H1 (cell line): ENCODE results near the gene FGF3. TPM values are rescaled to one million over a fixed set of nuclear protein-coding genes. Genes with fewer than 3 reads are reported as not detected.

Experiments
- CTCF ChIA-PET: fragments of 300-600 bp; sonication (Branson Sonifier 250); formaldehyde crosslinking; loops from one replicate; lab custom pipeline; 2021; ENCODE audit not compliant: partially characterized antibody; lab: Charles Lee
- POLR2A ChIA-PET: fragments of 300-600 bp; sonication (Branson Sonifier 250); formaldehyde crosslinking; loops from one replicate; lab custom pipeline; 2021; ENCODE audit warnings: inconsistent platforms; ENCODE audit not compliant: partially characterized antibody; lab: Charles Lee
- DNase-seq, 2 experiments: peaks; one replicate each; pipeline versions ENCODE4 v3.0.0 to v3.0.0-alpha.2; 2010 to 2022; ENCODE audit warnings: low spot score in 2 of 2, low read depth in 1 of 2, mixed read lengths in 1 of 2
- FAIRE-seq: peaks from 2 replicates; lab custom pipeline; 2011; peaks lifted over from hg19 to GRCh38; lab: Jason Lieb, UNC
- H2AFZ ChIP-seq: 2 replicates; pipeline ENCODE4 v1.8.1; 2012; ENCODE audit warnings: low read length, inconsistent platforms
- H2AK5ac ChIP-seq: 2 replicates; pipeline ENCODE4 v1.6.1; 2013; ENCODE audit warnings: low read depth, low read length
- H2BK120ac ChIP-seq: replicated peaks from 2 replicates; pipeline ENCODE3; 2013; ENCODE audit warnings: low read depth, low read length, inconsistent platforms
- H2BK12ac ChIP-seq: 2 replicates; pipeline ENCODE4 v1.6.1; 2013; ENCODE audit warnings: low read depth, low read length
- H2BK15ac ChIP-seq: 2 replicates; pipeline ENCODE4 v1.6.1; 2013; ENCODE audit warnings: low read length
- H2BK20ac ChIP-seq: 2 replicates; pipeline ENCODE4 v1.6.1; 2013; ENCODE audit warnings: low read length
- H2BK5ac ChIP-seq: 2 replicates; pipeline ENCODE4 v1.6.1; 2013; ENCODE audit warnings: low read depth, low read length
- H3K14ac ChIP-seq: 2 replicates; pipeline ENCODE4 v1.6.1; 2013; ENCODE audit warnings: inconsistent platforms; ENCODE audit not compliant: insufficient read length
- H3K18ac ChIP-seq: 2 replicates; pipeline ENCODE4 v1.6.1; 2013; ENCODE audit warnings: low read length; ENCODE audit errors: extremely low read depth
- H3K23ac ChIP-seq: 2 replicates; pipeline ENCODE4 v1.6.1; 2013; ENCODE audit warnings: inconsistent platforms; ENCODE audit not compliant: insufficient read length
- H3K23me2 ChIP-seq: 2 replicates; pipeline ENCODE4 v1.6.1; 2013; ENCODE audit warnings: low read depth, low read length
- H3K27ac ChIP-seq: 2 replicates; pipeline ENCODE4 v1.6.1; 2011; ENCODE audit warnings: low read depth, low read length, inconsistent platforms
- H3K27me3 ChIP-seq, 4 experiments: replicated peaks in 1 of 4; 1 replicate in 1 of 4; 2 replicates in 3 of 4; pipeline versions ENCODE4 v1.6.1 to v1.8.1; 2011 to 2013; ENCODE audit warnings: low read length in 3 of 4, mild to moderate bottlenecking in 3 of 4, inconsistent platforms in 2 of 4, mixed read lengths in 2 of 4, moderate library complexity in 1 of 4; ENCODE audit not compliant: control insufficient read depth in 3 of 4, insufficient read depth in 3 of 4; ENCODE audit errors: extremely low read depth in 1 of 4
- H3K36me3 ChIP-seq, 4 experiments: 2 replicates each; pipeline versions ENCODE4 v1.6.1 to v1.8.1; 2011 to 2013; ENCODE audit warnings: mild to moderate bottlenecking in 4 of 4, low read length in 3 of 4, moderate library complexity in 2 of 4, control low read depth in 1 of 4, inconsistent platforms in 1 of 4; ENCODE audit not compliant: insufficient read depth in 4 of 4, control insufficient read depth in 2 of 4
- H3K4ac ChIP-seq: replicated peaks from 2 replicates; pipeline ENCODE3; 2013; ENCODE audit warnings: low read length, low read depth, mixed read lengths, inconsistent platforms; ENCODE audit not compliant: insufficient read length
- H3K4me1 ChIP-seq, 4 experiments: replicated peaks in 1 of 4; 1 replicate in 1 of 4; 2 replicates in 3 of 4; pipeline versions ENCODE4 v1.6.1 to v1.8.1; 2011 to 2013; ENCODE audit warnings: low read length in 3 of 4, inconsistent platforms in 2 of 4, mixed read lengths in 1 of 4; ENCODE audit not compliant: insufficient read depth in 4 of 4, control insufficient read depth in 3 of 4
- H3K4me2 ChIP-seq, 2 experiments: 2 replicates each; pipeline versions ENCODE4 v1.6.1 to v1.8.1; 2011 to 2013; ENCODE audit warnings: low read depth in 2 of 2, low read length in 2 of 2, control low read depth in 1 of 2, inconsistent platforms in 1 of 2, mild to moderate bottlenecking in 1 of 2; ENCODE audit not compliant: insufficient read depth in 1 of 2
- H3K4me3 ChIP-seq, 4 experiments: fragments of 200-600, 300-600 bp in 1 of 4; sonication (generic), shearing (Covaris generic), sonication (Bioruptor Twin) in 1 of 4; 2 replicates each; pipeline versions ENCODE4 v1.5.1 to v1.8.1; 2011 to 2016; ENCODE audit warnings: low read length in 4 of 4, low read depth in 3 of 4, control low read depth in 2 of 4, inconsistent platforms in 2 of 4, mild to moderate bottlenecking in 2 of 4, mixed read lengths in 1 of 4, moderate library complexity in 1 of 4; ENCODE audit not compliant: insufficient read depth in 2 of 4; ENCODE audit errors: extremely low read depth in 1 of 4
- H3K56ac ChIP-seq: replicated peaks from 2 replicates; pipeline ENCODE3; 2013; ENCODE audit warnings: low read depth, mild to moderate bottlenecking, mixed read lengths, low read length, inconsistent platforms; ENCODE audit not compliant: insufficient read length
- H3K79me1 ChIP-seq: 2 replicates; pipeline ENCODE4 v1.6.1; 2013; ENCODE audit warnings: low read depth, low read length, control low read depth
- H3K79me2 ChIP-seq, 2 experiments: 2 replicates each; pipeline versions ENCODE4 v1.6.1 to v1.8.1; 2012 to 2013; ENCODE audit warnings: low read length in 2 of 2, mild to moderate bottlenecking in 2 of 2, inconsistent platforms in 1 of 2; ENCODE audit not compliant: insufficient read depth in 2 of 2, control insufficient read depth in 1 of 2
- H3K9ac ChIP-seq, 4 experiments: replicated peaks in 1 of 4; 1 replicate in 1 of 4; 2 replicates in 3 of 4; pipeline versions ENCODE4 v1.6.1 to v1.8.1; 2011 to 2013; ENCODE audit warnings: low read depth in 3 of 4, low read length in 3 of 4, control low read depth in 2 of 4, mild to moderate bottlenecking in 2 of 4, moderate library complexity in 2 of 4, inconsistent platforms in 1 of 4; ENCODE audit errors: extremely low read depth in 1 of 4
- H3K9me3 ChIP-seq, 2 experiments: 2 replicates each; pipeline versions ENCODE4 v1.6.1 to v1.8.1; 2012 to 2013; ENCODE audit warnings: mild to moderate bottlenecking in 2 of 2, moderate library complexity in 2 of 2, control low read depth in 1 of 2, inconsistent platforms in 1 of 2, low read depth in 1 of 2, low read length in 1 of 2, mixed read lengths in 1 of 2; ENCODE audit not compliant: insufficient read depth in 2 of 2
- H4K20me1 ChIP-seq, 2 experiments: replicated peaks in 1 of 2; 2 replicates each; pipeline versions ENCODE3 to v1.8.1; 2011 to 2013; ENCODE audit warnings: inconsistent platforms in 2 of 2, low read length in 2 of 2, mild to moderate bottlenecking in 1 of 2; ENCODE audit not compliant: insufficient read depth in 2 of 2, control insufficient read depth in 1 of 2
- H4K5ac ChIP-seq: 2 replicates; pipeline ENCODE4 v1.6.1; 2013; ENCODE audit warnings: low read length, low read depth, mixed read lengths, inconsistent platforms; ENCODE audit not compliant: insufficient read length
- H4K8ac ChIP-seq: 2 replicates; pipeline ENCODE4 v1.8.0; 2013; ENCODE audit warnings: mild to moderate bottlenecking, moderate library complexity, low read length, inconsistent platforms; ENCODE audit not compliant: insufficient read depth; ENCODE audit errors: extremely low read depth
- H4K91ac ChIP-seq: replicated peaks from 2 replicates; pipeline ENCODE3; 2013; ENCODE audit warnings: low read length, mixed read lengths, inconsistent platforms; ENCODE audit not compliant: insufficient read length
- E2F6 ChIP-seq: IDR thresholded peaks from 2 replicates; pipeline ENCODE4 v1.6.1; 2012; ENCODE audit warnings: inconsistent platforms
- KDM1A ChIP-seq: fragments of 200-600, 300-600 bp; sonication (generic); IDR thresholded peaks from 2 replicates; pipeline ENCODE4 v1.7.1; 2016; ENCODE audit warnings: mild to moderate bottlenecking, low read length, borderline replicate concordance
- WGBS, 2 experiments: shearing (Covaris generic) in 1 of 2; methylation state at CpG; one replicate each; pipeline versions ENCODE4 v1.1.6 to v1.1.7; 2013 to 2015; ENCODE audit warnings: low lambda C conversion rate in 2 of 2, mixed read lengths in 2 of 2, inconsistent platforms in 1 of 2, low coverage in 1 of 2, missing lambda C conversion rate in 1 of 2; ENCODE audit not compliant: insufficient replicate concordance in 2 of 2, insufficient coverage in 1 of 2, insufficient read length in 1 of 2; ENCODE audit errors: extremely low coverage in 1 of 2, missing lambda C conversion rate in 1 of 2; 5-methylcytosine and 5-hydroxymethylcytosine counted together
- polyA plus RNA-seq, 7 experiments: library from polyadenylated mRNA; depleted of rRNA in 3 of 7; stranded (reverse) in 5 of 7; unstranded in 2 of 7; fragments of >200 nt in 5 of 7; fragments of 200-250 nt in 2 of 7; gene quantifications; 1 replicate in 5 of 7; 2 replicates in 1 of 7; 4 replicates in 1 of 7; pipeline versions ENCODE4 v1.2.1 to v1.2.3, GENCODE V29; 2011 to 2013; ENCODE audit warnings: missing spikeins in 2 of 7, mixed read lengths in 2 of 7
- total RNA-seq: library from RNA; stranded (reverse); fragmentation: NEBNext Ultra II Directional; extraction: Animal tissue kit (Norgen Biotek cat#: 25700); gene quantifications from 2 replicates; pipeline ENCODE4 v1.2.1, GENCODE V29; 2021

FGF3 gene
- total and polyA plus RNA-seq, 2 of the 8 experiments (the other 6 are each of a cell fraction or from before 2014, with no cell fraction given): not detected

DNA sequence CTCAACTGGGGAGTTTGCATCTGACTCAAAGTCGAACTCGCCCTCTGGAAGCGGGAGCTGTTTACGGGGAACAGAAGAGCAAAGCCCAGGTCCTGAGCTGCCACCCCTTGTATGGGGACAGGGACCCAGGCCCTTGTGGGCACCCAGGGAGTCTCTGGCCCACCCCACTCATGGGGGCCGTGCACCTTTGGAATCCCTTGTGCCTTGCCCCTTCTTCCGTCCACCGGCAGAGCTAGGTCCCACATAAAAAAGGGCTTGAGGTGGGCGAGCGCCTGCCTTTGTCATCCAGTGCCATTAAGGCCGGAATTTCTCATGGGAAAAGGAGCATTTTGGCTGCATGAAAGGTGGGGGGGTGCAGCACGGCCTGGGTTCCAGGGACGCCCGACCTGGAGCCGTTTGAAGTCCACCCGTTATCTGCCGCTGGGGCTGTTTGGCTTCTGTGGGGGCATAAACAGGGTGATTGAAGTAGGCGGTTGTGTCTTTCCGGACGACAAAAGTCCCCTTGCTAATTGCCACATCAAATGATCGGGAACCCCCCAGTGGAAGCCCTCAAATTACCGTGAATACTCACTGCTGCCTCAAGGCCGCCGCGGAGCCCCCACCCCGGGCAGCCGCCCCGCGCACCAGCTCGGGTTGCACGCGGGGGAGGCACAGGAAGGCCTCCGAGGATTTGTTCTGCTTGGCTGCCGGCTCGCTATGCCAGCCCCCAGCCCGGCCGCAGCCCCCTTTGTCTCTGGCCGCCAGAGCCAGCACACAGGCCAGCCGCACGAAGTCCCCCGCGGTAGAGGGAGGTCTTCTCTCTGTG is 49.0 kb upstream of the FGF3 start:
- no peaks in the 10 kb centered on the region for H3K79me2 ChIP-seq
- peak overlapping the region; percentile 7 for H3K18ac ChIP-seq
- H2BK15ac ChIP-seq: no peak overlapping the region; the same call in 1 of the 2 replicates
- H2BK5ac ChIP-seq: no peak overlapping the region
- peaks cover 0 to 3% of the 10 kb centered on the region in 2 experiments; a peak in 1 of 4 replicates for H3K9me3 ChIP-seq
- 0 out of 2 replicates have a peak overlapping the region, but pooled peaks have one; percentile 23 for H2AFZ ChIP-seq
- no peaks in the 10 kb centered on the region for H4K20me1 ChIP-seq
- H4K91ac ChIP-seq: peak overlapping the region; percentile 75
- H3K23me2 ChIP-seq: 0 out of 2 replicates have a peak, but pooled peaks cover 2% of the 10 kb centered on the region
- CTCF ChIA-PET: interaction anchor here (0.5 to 5.7 kb wide), 13 partner anchors 10 to 203 kb away, joined by 3 to 36 read pairs (median 3); no protein-coding TSS in a partner anchor
- no peak overlapping the region for H3K27ac ChIP-seq
- peak overlapping the region; percentile 70; the same call in 1 of the 2 replicates for H2BK12ac ChIP-seq
- H3K9ac ChIP-seq: no peak overlapping the region
- no peaks in the 10 kb centered on the region for H3K36me3 ChIP-seq
- H3K4me1 ChIP-seq: peaks cover 0 to 18% (median 9%) of the 10 kb centered on the region in 4 experiments; a peak in 5 of 7 replicates
- H3K79me1 ChIP-seq: no peaks in the 10 kb centered on the region
- peak overlapping the region; percentile 84 for H4K8ac ChIP-seq
- no peak overlapping the region for H3K23ac ChIP-seq
- peaks cover 0 to 3% (median 1%) of the 10 kb centered on the region in 4 experiments; a peak in 2 of 7 replicates for H3K27me3 ChIP-seq
- H2BK120ac ChIP-seq: no peak overlapping the region
- POLR2A ChIA-PET: interaction anchor here (1.2 to 1.6 kb wide), 2 partner anchors 8 to 21 kb away, joined by 3 read pairs; no protein-coding TSS in a partner anchor
- H3K56ac ChIP-seq: no peak overlapping the region
- H2AK5ac ChIP-seq: no peak overlapping the region
- no peak overlapping the region for H4K5ac ChIP-seq
- TF ChIP-seq E2F6: peak; percentile 51; the same call in 1 of the 2 replicates
- no peak for TF ChIP-seq KDM1A
- H2BK20ac ChIP-seq: 0 out of 2 replicates have a peak overlapping the region, but pooled peaks have one; percentile 1
- H3K4me3 ChIP-seq: no peak overlapping the region
- FAIRE-seq (no peak), DNase-seq (no peak)
- 60% methylated on average over 41 of the region's 41 CpGs; no CpG with 5 or more reads in 1 of the 2 experiments for WGBS, 2 experiments
- no peak overlapping the region for H3K4ac ChIP-seq
- H3K14ac ChIP-seq: no peak overlapping the region
- H3K4me2 ChIP-seq: peak overlapping the region in 1 of 2 experiments; percentile 14; a peak in 1 of 4 replicates
